ENCODE measurements around the gene KRT2.

GRCh38 chr12:52612431-52613383 lies 39.3 kb downstream of the KRT2 start:
- no peak for TF ChIP-seq CTCF (conservative IDR thresholded peaks at IDR 0.05; ENCODE audit: low read depth, low read length)
- TF ChIP-seq MAFK (IDR thresholded peaks at IDR 0.05; ENCODE audit: low read depth, low read length): no peak
- TF ChIP-seq MXI1 (IDR thresholded peaks at IDR 0.05; ENCODE audit: borderline replicate concordance, low read depth, low read length): no peak
- TF ChIP-seq NFE2L2 (IDR thresholded peaks at IDR 0.05; ENCODE audit: low read depth, low read length): no peak
- TF ChIP-seq POLR2A (IDR thresholded peaks at IDR 0.05; ENCODE audit: low read depth, low read length): no peak
- no peak for TF ChIP-seq CEBPB (IDR thresholded peaks at IDR 0.05; ENCODE audit: low read depth, low read length)
- TF ChIP-seq ELK1 (IDR thresholded peaks at IDR 0.05; ENCODE audit: borderline replicate concordance, low read depth, low read length): no peak
- TF ChIP-seq RAD21 (IDR thresholded peaks at IDR 0.05; ENCODE audit: low read length): no peak
- TF ChIP-seq USF2 (IDR thresholded peaks at IDR 0.05; ENCODE audit: low read depth, low read length): no peak
- TF ChIP-seq RFX5 (IDR thresholded peaks at IDR 0.05; ENCODE audit: low read depth, low read length): no peak
- no peak for TF ChIP-seq MAZ (IDR thresholded peaks at IDR 0.05; ENCODE audit: borderline replicate concordance, low read depth, low read length)

Measured in IMR-90 (cell line).